Suprapubic skin (tissue), 4 donors: ENCODE measurements around the gene KCND1.

Experiments
- POLR2A ChIP-seq, 2 donors: fragments of 450-650 bp; IDR thresholded peaks; one replicate each; pipeline ENCODE4 v1.6.1; 2017; ENCODE audit warnings: antibody characterized with exemption in 2 of 2, mild to moderate bottlenecking in 2 of 2, moderate library complexity in 2 of 2
- POLR2AphosphoS5 ChIP-seq, 3 donors: sonication (generic); formaldehyde crosslinking; IDR thresholded peaks; one replicate each; pipeline ENCODE4 v1.6.1; 2017; ENCODE audit warnings: antibody characterized with exemption in 3 of 3
- TF ChIP-seq, protein P1 (sequence below), 2 donors: fragments of 200-600 bp in 1 of 2; fragments of 450-650 bp in 1 of 2; sonication (generic) in 1 of 2; IDR thresholded peaks; one replicate each; pipeline ENCODE4 v1.5.1; 2016 to 2019; ENCODE audit warnings: antibody characterized with exemption in 2 of 2, mild to moderate bottlenecking in 1 of 2, moderate library complexity in 1 of 2

DNA sequence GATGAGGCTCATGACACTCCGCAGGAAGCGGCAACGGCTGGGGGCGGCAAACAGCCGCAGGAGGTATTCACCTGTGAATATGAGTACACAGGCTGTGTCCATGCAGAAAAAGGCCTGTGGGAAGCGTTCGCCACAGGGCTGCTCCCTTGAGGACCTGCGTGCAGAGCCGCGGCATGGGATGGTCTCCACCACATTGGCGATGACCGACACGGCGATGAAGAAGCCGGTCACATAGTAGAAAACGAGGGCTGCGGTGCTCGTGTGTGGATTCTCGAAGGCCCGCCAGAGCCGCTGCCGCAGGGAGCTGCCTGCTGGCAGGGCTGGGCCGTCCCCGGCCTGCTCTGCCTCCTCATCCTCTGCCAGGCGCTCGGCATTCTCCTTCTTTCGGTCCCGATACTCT, 2.2 kb downstream of the KCND1 start:
- TF ChIP-seq POLR2A (IDR thresholded peaks at IDR 0.05) (no peak), POLR2AphosphoS5 (IDR thresholded peaks at IDR 0.05) (no peak)
- TF ChIP-seq, protein P1, sequence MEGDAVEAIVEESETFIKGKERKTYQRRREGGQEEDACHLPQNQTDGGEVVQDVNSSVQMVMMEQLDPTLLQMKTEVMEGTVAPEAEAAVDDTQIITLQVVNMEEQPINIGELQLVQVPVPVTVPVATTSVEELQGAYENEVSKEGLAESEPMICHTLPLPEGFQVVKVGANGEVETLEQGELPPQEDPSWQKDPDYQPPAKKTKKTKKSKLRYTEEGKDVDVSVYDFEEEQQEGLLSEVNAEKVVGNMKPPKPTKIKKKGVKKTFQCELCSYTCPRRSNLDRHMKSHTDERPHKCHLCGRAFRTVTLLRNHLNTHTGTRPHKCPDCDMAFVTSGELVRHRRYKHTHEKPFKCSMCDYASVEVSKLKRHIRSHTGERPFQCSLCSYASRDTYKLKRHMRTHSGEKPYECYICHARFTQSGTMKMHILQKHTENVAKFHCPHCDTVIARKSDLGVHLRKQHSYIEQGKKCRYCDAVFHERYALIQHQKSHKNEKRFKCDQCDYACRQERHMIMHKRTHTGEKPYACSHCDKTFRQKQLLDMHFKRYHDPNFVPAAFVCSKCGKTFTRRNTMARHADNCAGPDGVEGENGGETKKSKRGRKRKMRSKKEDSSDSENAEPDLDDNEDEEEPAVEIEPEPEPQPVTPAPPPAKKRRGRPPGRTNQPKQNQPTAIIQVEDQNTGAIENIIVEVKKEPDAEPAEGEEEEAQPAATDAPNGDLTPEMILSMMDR (IDR thresholded peaks at IDR 0.05), result no peak
